Measurements from ENCODE around the gene MYH13.

DNA sequence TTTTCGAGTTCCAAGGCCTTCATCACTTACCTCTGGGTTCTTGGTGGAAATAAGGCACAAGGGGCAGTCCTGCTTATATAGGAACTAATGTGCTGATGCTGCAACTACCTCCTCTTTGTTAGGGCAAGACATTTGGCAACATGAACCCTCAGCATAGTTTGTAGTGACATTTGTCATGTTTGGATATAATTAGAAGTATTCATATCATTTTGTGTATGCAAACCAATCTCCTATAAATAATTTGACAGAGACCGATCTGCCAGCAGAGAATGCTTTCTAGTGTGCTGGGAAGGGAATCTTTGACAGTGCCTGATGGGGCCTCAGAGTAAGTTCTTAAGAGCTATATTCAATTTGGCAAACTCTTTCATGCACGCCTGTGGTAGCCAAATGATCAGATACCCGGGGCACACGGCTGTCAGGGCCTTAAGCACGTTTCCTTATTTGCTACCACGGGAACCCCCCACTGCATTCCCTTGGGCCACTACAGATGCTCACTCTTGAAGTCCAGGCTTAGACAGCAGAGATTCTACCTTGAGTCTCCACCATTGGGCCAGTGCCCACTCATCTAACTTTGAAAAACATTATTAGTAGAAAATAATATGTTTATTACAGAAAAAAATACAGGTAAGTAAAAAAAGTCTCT lies 49.2 kb upstream of the MYH13 start, which contains the start of gene MYH8:
- TF ChIP-seq NFRKB (IDR thresholded peaks at IDR 0.05), result no peak
- TF ChIP-seq, protein P1, sequence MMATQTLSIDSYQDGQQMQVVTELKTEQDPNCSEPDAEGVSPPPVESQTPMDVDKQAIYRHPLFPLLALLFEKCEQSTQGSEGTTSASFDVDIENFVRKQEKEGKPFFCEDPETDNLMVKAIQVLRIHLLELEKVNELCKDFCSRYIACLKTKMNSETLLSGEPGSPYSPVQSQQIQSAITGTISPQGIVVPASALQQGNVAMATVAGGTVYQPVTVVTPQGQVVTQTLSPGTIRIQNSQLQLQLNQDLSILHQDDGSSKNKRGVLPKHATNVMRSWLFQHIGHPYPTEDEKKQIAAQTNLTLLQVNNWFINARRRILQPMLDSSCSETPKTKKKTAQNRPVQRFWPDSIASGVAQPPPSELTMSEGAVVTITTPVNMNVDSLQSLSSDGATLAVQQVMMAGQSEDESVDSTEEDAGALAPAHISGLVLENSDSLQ (IDR thresholded peaks at IDR 0.05), result no peak
- TF ChIP-seq SP1 (IDR thresholded peaks at IDR 0.05), result no peak
- no peak for TF ChIP-seq LEF1 (IDR thresholded peaks at IDR 0.05; ENCODE audit: borderline replicate concordance)
- TF ChIP-seq BHLHE40 (IDR thresholded peaks at IDR 0.05; ENCODE audit: borderline replicate concordance), result no peak
- no peak for TF ChIP-seq FOXK2 (IDR thresholded peaks at IDR 0.05)
- TF ChIP-seq ZNF384 (IDR thresholded peaks at IDR 0.05), result no peak
- TF ChIP-seq SUZ12 (IDR thresholded peaks at IDR 0.05), result no peak
- no peak for TF ChIP-seq ELF4 (IDR thresholded peaks at IDR 0.05)
- no peak for TF ChIP-seq FOXM1 (IDR thresholded peaks at IDR 0.05; ENCODE audit: borderline replicate concordance)
- TF ChIP-seq TARDBP (IDR thresholded peaks at IDR 0.05), result no peak
- no peak for TF ChIP-seq ARNT (IDR thresholded peaks at IDR 0.05)
- no peak for TF ChIP-seq FOXA1 (IDR thresholded peaks at IDR 0.05)
- TF ChIP-seq L3MBTL2 (conservative IDR thresholded peaks at IDR 0.05), result no peak

Measured in HEK293T (cell line).